Prostate gland (tissue), 2 donors: ENCODE data around the gene PDLIM7. TPM values are rescaled to one million over a fixed set of nuclear protein-coding genes. Genes with fewer than 3 reads are reported as not detected.
A peak's percentile ranks its signal among the peaks of the same experiment; 100 is the strongest.

ENCODE experiments used
- DNase-seq: peaks from one replicate; pipeline ENCODE4 v3.0.0-alpha.2; 2019; ENCODE audit warnings: low spot score
- H3K27ac ChIP-seq, 2 donors: fragments of 200-600 bp; sonication (generic); 2 replicates each; pipeline ENCODE4 v1.5.1; 2017 to 2019
- H3K27me3 ChIP-seq: fragments of 200-600 bp; sonication (generic); replicated peaks from 2 replicates; pipeline ENCODE4 v1.5.1; 2019; ENCODE audit not compliant: insufficient read depth
- H3K36me3 ChIP-seq, 2 donors: fragments of 200-600 bp; sonication (generic); 1 replicate in 1 of 2; 2 replicates in 1 of 2; pipeline versions ENCODE4 v1.5.1 to v1.8.1; 2017 to 2019
- H3K4me1 ChIP-seq: fragments of 200-600 bp; sonication (generic); replicated peaks from 2 replicates; pipeline ENCODE4 v1.5.1; 2019
- H3K4me3 ChIP-seq, 2 donors: fragments of 200-600 bp; sonication (generic); 2 replicates each; pipeline ENCODE4 v1.5.1; 2017 to 2019
- H3K9me3 ChIP-seq: fragments of 200-600 bp; sonication (generic); 2 replicates; pipeline ENCODE4 v1.5.1; 2017
- CTCF ChIP-seq, 4 experiments: fragments of 200-600 bp in 2 of 4; fragments of 450-650 bp in 2 of 4; sonication (generic) in 2 of 4; IDR thresholded peaks; 1 replicate in 3 of 4; 2 replicates in 1 of 4; pipeline ENCODE4 v1.5.1; 2016 to 2019; ENCODE audit warnings: antibody characterized with exemption in 4 of 4, mild to moderate bottlenecking in 2 of 4, moderate library complexity in 2 of 4
- POLR2A ChIP-seq: fragments of 450-650 bp; IDR thresholded peaks from one replicate; pipeline ENCODE4 v1.6.1; 2016; ENCODE audit warnings: antibody characterized with exemption, mild to moderate bottlenecking
- POLR2AphosphoS5 ChIP-seq: sonication (generic); formaldehyde crosslinking; IDR thresholded peaks from one replicate; pipeline ENCODE4 v1.6.1; 2017; ENCODE audit warnings: antibody characterized with exemption
- WGBS: methylation state at CpG from one replicate; pipeline ENCODE4 v1.1.5; 2018; 5-methylcytosine and 5-hydroxymethylcytosine counted together
- intact Hi-C: fragments of 100-400 bp; cut with DNase I; formaldehyde crosslinking; loops from one replicate; pipeline ENCODE4 v1.14.2; 2022
- total RNA-seq, 2 donors: library from RNA; depleted of rRNA; stranded (reverse); fragments of >200 nt; gene quantifications; one replicate each; pipeline ENCODE4 v1.1.0, GENCODE V29; 2016

PDLIM7 gene
- total RNA-seq, 2 donors from 2014 or later = 155 to 235 TPM

DNA sequence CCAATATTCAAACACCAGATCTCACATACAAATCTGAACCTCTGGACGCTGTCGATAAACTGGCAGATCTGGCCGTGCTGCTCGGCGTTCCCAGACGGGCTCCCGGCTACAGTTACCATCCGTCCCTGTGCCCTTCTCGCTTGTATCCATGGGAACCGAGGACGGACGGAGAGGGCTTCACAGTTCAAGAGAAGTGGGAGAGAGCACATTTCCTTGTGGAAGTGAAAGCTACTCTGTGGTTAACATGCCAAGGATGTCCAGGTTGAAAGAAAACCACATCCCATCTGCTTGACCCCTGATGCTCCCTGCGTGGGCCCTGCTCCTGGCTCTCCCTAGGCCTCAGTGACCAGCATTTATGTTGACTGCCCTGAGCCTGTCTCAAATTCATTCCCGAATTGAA, 17.6 kb downstream of the PDLIM7 start:
- Histone ChIP-seq H3K9me3 (no peaks in the 10 kb centered on the region), H3K4me1 (peaks cover 13% of the 10 kb centered on the region), H3K27me3 (no peaks in the 10 kb centered on the region), H3K4me3 (no peak overlapping the region), H3K36me3 (no peaks in the 10 kb centered on the region), H3K27ac (peak overlapping the region; percentile 55 to 67)
- TF ChIP-seq CTCF (IDR thresholded peaks at IDR 0.05) (no peak), POLR2AphosphoS5 (no peak), POLR2A (no peak)
- WGBS = 17% methylated on average over 14 of the region's 14 CpGs
- no peak for DNase-seq
- intact Hi-C loops = no loop called here

- peak; percentile 82 for DNase-seq
- intact Hi-C loops = no loop called here
- Histone ChIP-seq H3K27ac (peak overlapping the region; percentile 55 to 67), H3K27me3 (no peaks in the 10 kb centered on the region), H3K36me3 (no peaks in the 10 kb centered on the region), H3K4me1 (peaks cover 13% of the 10 kb centered on the region), H3K4me3 (no peak overlapping the region), H3K9me3 (no peaks in the 10 kb centered on the region)
- TF ChIP-seq POLR2A (no peak), POLR2AphosphoS5 (peak; percentile 58)
- 18% methylated on average over 18 of the region's 18 CpGs for WGBS
Measured at GRCh38 chr5:177478711-177479646, 18.4 kb downstream of the PDLIM7 start.

DNA sequence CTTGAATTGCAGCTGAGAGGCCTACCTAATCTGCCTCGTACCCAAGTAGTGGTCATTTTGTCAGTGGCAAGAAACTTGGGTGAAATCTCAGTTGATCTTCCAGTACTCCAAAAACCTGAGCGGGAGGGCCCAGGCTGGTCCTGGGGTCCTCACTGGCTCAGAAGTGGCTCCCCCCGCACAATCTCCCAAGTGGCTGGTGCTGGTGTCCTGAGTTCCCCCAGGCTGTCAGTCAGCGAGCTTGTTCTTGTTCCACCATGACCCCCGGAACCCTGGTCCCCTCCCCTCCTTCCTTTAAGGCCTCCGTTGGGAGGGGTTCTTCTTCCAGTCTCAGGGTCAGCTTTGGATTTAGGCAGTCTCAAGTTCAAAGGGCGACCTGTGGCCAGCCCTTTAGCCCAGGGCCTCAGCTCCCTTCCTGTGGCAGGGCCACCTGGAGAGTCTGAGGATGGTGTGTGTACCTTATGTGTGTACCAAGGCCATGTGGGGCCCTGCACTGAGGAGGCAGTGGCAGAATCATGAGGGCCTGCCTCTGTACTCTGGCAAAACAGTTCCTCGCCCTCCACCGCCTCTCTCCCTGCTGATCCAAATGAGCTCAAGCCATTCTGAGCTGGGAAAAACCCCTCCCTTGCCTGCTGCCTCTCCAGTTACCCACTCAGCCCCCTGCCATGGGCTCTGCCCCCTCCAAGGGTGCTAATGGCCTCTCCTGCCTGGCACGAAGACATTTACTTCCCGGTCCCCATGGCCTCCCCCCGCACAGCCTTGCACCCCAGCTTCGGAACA, 19.5 kb downstream of the PDLIM7 start:
- Histone ChIP-seq H3K36me3 (no peaks in the 10 kb centered on the region), H3K4me3 (no peak overlapping the region), H3K27ac (peak overlapping the region in 1 of 2 donors; percentile 67), H3K4me1 (peaks cover 13% of the 10 kb centered on the region), H3K9me3 (no peaks in the 10 kb centered on the region), H3K27me3 (no peaks in the 10 kb centered on the region)
- intact Hi-C loops = no loop called here
- no peak for DNase-seq
- TF ChIP-seq POLR2A (no peak), POLR2AphosphoS5 (no peak), CTCF (IDR thresholded peaks at IDR 0.05) (no peak)
- 81% methylated on average over 13 of the region's 13 CpGs for WGBS

DNA sequence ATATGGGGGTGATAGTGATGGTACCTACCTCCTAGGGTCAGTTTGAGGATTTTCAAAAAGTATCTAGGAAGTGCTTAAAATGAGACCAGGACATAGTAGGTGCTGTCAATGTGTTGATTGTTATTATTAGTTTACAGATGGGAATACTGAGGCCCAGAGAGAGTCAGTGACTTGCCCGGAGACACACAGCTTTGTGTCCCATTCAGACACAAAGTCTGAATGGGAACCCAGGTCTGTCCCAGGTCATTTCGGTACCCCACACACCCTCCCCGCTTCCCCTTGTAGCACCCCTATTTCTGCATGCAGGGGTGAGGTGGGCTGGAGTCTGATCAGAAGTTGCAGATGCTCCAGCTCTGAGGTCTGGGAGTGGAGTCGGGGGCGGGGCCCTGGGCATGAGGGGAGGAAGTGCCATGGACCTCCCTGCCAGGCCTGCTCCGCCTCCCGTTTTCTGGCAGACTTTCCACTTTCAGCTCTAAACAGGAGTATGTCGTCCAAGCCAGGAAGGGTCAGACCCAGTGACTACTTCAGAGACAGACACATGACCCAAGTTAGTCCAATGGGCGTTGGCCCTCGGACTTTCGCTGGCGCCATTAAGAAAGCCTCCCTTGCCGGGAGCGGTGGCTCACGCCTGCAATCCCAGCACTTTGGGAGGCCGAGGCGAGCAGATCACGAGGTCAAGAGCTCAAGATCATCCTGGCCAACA, 20.7 kb downstream of the PDLIM7 start:
- TF ChIP-seq POLR2AphosphoS5 (peak; percentile 7), CTCF (IDR thresholded peaks at IDR 0.05) (no peak)
- DNase-seq = no peak

More for the DNA sequence above, 20.7 kb downstream of the PDLIM7 start:
- Histone ChIP-seq H3K36me3 (no peaks in the 10 kb centered on the region), H3K4me1 (peaks cover 24% of the 10 kb centered on the region), H3K27ac (no peak overlapping the region), H3K9me3 (no peaks in the 10 kb centered on the region), H3K4me3 (no peak overlapping the region), H3K27me3 (no peaks in the 10 kb centered on the region)
- 75% methylated on average over 18 of the region's 18 CpGs for WGBS
- intact Hi-C loops = no loop called here
